ENCODE data around the gene RHBDL3. TPM values are rescaled to one million over a fixed set of nuclear protein-coding genes. Genes with fewer than 3 reads are reported as not detected.
"Not testable (repeated sequence)": the region's sequence is repeated elsewhere in the genome, so short reads cannot be mapped to it uniquely, and the experiment has no call there.

RHBDL3 gene
- total RNA-seq, 2 donors from 2014 or later, result 0.14 TPM; not detected in 1

GRCh38 chr17:32302860-32303649 is 37.4 kb downstream of the RHBDL3 start:
- ATAC-seq (no peak), DNase-seq (ENCODE audit: low spot score in 2 of 2) (no peak)
- Mint-ChIP-seq H3K9me3 (no peaks in the 10 kb centered on the region), H3K27ac (no peak overlapping the region), H3K36me3 (no peaks in the 10 kb centered on the region)

GRCh38 chr17:32303781-32304288 is 38.2 kb downstream of the RHBDL3 start:
- Mint-ChIP-seq H3K36me3 (no peaks in the 10 kb centered on the region), H3K27ac (no peak overlapping the region), H3K9me3 (no peaks in the 10 kb centered on the region)

GRCh38 chr17:32305049-32305448 is 39.4 kb downstream of the RHBDL3 start:
- no peaks in the 10 kb centered on the region for H3K9me3 Mint-ChIP-seq
- ATAC-seq (no peak), DNase-seq (ENCODE audit: low spot score in 2 of 2) (no peak)
- no peak overlapping the region for H3K27ac Mint-ChIP-seq
- no peaks in the 10 kb centered on the region for H3K36me3 Mint-ChIP-seq

More at GRCh38 chr17:32303781-32304288, 38.2 kb downstream of the RHBDL3 start:
- no peak for DNase-seq (ENCODE audit: low spot score in 2 of 2)
- ATAC-seq, result no peak

DNA sequence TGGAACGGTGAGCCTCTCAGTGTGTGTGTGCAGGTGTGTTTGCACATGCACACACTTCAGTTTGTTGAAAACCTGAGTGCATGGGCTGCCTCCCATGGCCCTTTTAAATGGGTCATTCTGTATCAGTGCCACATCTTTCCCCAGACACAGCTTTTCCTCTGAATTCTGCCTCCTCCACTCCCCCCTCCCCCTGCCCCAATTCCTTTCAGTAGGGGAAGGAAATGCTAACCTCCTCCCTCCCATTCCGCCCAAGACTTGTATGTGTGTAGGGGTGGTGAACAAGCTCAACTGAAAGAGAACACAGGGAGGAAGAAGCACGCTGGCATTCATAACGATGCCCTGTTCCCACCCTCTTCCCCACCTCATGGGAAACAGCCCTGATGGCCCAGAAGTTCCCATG is 42.0 kb downstream of the RHBDL3 start:
- Mint-ChIP-seq H3K27ac (no peak overlapping the region), H3K9me3 (no peaks in the 10 kb centered on the region), H3K36me3 (no peaks in the 10 kb centered on the region)
- DNase-seq (ENCODE audit: low spot score in 2 of 2), result no peak
- ATAC-seq, result no peak

DNA sequence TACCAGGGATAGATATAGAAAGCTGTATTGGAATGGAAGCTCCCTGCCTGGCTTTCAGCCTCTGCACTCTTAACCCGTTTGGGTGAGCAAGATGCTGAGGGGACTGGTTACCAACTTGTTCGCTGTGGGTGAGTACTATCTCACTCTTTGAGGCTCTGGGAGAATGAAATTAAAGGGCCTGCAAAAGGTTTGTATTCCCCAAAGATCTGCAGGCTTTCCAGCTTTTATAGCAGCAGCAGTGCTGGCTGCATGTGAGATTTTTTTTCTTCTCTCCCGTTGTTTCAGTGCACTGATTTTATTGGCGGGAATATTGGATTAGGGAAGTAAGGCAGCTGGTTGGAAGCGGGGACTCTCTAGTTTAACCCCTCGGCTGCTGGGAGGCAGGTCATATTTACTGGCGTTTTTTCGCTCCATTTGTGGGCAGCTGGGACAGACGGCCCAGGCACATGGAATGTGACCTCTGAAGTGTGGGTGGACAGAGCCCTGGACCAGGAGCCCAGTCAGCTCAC is 45.5 kb downstream of the RHBDL3 start:
- ATAC-seq, result no peak
- no peaks in the 10 kb centered on the region for H3K9me3 Mint-ChIP-seq
- no peak overlapping the region for H3K27ac Mint-ChIP-seq
- no peak for DNase-seq (ENCODE audit: low spot score in 2 of 2)
- no peaks in the 10 kb centered on the region for H3K36me3 Mint-ChIP-seq

- no peaks in the 10 kb centered on the region for H3K9me3 Mint-ChIP-seq
- no peak for DNase-seq (ENCODE audit: low spot score in 2 of 2)
- no peaks in the 10 kb centered on the region for H3K36me3 Mint-ChIP-seq
- H3K27ac Mint-ChIP-seq, result no peak overlapping the region
- no peak for ATAC-seq
These were observed 49.0 kb downstream of the RHBDL3 start for GRCh38 chr17:32314636-32315035.

DNA sequence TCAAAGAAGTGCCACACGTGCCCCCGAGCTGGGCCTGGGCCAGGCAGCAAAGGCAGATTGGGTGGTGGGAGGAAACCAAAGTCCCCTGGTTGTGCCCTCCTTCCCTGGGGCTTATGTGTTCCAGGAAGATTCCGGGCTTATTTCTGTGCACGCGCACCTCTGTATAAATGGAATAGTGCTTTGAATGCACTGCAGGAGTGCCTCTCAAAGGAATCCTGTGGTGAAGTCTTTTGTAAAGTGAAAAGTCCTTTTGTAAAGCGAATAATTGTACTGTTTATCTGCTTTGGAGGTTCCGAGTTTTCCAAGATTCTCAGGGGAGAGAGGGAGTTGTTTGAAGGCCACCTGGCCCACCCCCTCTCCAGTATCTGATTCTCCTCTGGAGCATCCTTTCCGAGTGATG is 49.5 kb downstream of the RHBDL3 start:
- Mint-ChIP-seq H3K36me3 (no peaks in the 10 kb centered on the region), H3K9me3 (no peaks in the 10 kb centered on the region), H3K27ac (no peak overlapping the region)
- DNase-seq (ENCODE audit: low spot score in 2 of 2), result no peak
- no peak for ATAC-seq

DNA sequence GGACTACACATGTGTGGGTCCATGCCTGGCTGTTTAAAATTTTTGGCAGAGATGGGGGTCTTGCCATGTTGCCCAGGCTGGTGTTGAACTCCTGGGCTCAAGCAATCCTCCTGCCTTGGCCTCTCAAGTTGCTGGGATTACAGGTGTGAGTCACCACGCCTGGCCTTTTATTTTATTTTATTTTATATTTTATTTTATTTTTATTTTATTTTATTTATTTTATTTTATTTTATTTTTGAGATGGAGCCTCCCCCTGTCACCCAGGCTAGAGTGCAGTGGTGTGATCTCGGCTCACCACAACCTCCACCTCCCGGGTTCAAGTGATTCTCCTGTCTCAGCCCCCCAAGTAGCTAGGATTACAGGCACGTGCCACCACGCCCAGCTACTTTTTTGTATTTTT is 51.0 kb downstream of the RHBDL3 start:
- H3K27ac Mint-ChIP-seq; H3K36me3 Mint-ChIP-seq; ATAC-seq; H3K9me3 Mint-ChIP-seq; DNase-seq (ENCODE audit: low spot score in 2 of 2): not testable (repeated sequence)

GRCh38 chr17:32317353-32317752 is 51.7 kb downstream of the RHBDL3 start:
- H3K27ac Mint-ChIP-seq, result no peak overlapping the region
- H3K9me3 Mint-ChIP-seq, result no peaks in the 10 kb centered on the region
- no peaks in the 10 kb centered on the region for H3K36me3 Mint-ChIP-seq
- no peak for DNase-seq (ENCODE audit: low spot score in 2 of 2)
- ATAC-seq, result no peak

DNA sequence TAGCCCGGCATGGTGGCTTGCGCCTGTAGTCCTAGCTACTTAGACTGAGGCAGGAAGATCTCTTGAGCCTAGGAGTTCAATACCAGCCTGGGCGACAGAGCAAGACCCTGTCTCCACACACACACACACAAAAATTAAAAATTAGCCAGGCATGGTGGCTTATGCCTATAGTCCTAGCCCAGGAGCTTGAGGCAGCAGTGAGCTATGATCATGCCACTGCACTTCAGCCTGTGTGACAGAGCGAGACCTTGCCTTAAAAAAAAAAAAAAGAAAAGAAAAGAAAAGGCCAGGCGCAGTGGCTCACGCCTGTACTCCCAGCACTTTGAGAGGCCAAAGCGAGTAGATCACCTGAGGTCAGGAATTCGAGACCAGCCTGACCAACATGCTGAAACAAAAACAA is 52.4 kb downstream of the RHBDL3 start:
- Mint-ChIP-seq H3K27ac (no peak overlapping the region), H3K36me3 (no peaks in the 10 kb centered on the region), H3K9me3 (no peaks in the 10 kb centered on the region)
- ATAC-seq, result no peak
- DNase-seq (ENCODE audit: low spot score in 2 of 2), result no peak

GRCh38 chr17:32319548-32319905 is 53.9 kb downstream of the RHBDL3 start:
- H3K36me3 Mint-ChIP-seq, result no peaks in the 10 kb centered on the region
- no peak overlapping the region for H3K27ac Mint-ChIP-seq
- DNase-seq (ENCODE audit: low spot score in 2 of 2), result peak; percentile 80 to 87
- ATAC-seq, result peak; percentile 88 to 93
- H3K9me3 Mint-ChIP-seq, result no peaks in the 10 kb centered on the region

- H3K9me3 Mint-ChIP-seq; H3K36me3 Mint-ChIP-seq; DNase-seq (ENCODE audit: low spot score in 2 of 2); H3K27ac Mint-ChIP-seq; ATAC-seq: not testable (repeated sequence)
These were observed 54.4 kb downstream of the RHBDL3 start for GRCh38 chr17:32320080-32320479.

- H3K9me3 Mint-ChIP-seq, result no peaks in the 10 kb centered on the region
- H3K27ac Mint-ChIP-seq, result no peak overlapping the region
- no peaks in the 10 kb centered on the region for H3K36me3 Mint-ChIP-seq
- ATAC-seq (no peak), DNase-seq (ENCODE audit: low spot score in 2 of 2) (no peak)
These were observed 55.2 kb downstream of the RHBDL3 start for GRCh38 chr17:32320847-32321246.

DNA sequence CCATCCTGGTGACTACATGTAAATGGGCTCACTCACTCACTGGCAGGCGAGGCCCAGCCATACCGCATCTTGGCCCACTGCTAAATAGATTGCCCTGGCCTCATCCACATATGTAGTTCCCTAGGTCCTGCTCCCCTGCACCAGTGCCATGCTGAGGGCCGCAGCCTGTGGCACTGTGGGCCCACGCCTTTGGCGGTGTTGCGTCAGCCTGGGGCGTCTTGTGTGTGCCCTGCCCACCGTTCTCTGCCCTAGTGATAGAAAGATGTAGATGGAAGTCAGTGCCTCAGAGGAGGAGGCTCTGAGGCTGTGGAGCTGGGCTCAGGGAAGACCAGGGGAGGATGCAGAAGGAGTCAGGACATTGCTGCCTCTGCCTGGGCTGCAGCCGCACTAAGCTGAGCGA is 57.4 kb downstream of the RHBDL3 start:
- no peaks in the 10 kb centered on the region for H3K36me3 Mint-ChIP-seq
- no peak for DNase-seq (ENCODE audit: low spot score in 2 of 2)
- H3K9me3 Mint-ChIP-seq, result no peaks in the 10 kb centered on the region
- H3K27ac Mint-ChIP-seq, result peak overlapping the region in 1 of 2 donors; percentile 58
- ATAC-seq, result no peak

- H3K36me3 Mint-ChIP-seq, result no peaks in the 10 kb centered on the region
These were observed 58.3 kb downstream of the RHBDL3 start for GRCh38 chr17:32323811-32324491.

DNA sequence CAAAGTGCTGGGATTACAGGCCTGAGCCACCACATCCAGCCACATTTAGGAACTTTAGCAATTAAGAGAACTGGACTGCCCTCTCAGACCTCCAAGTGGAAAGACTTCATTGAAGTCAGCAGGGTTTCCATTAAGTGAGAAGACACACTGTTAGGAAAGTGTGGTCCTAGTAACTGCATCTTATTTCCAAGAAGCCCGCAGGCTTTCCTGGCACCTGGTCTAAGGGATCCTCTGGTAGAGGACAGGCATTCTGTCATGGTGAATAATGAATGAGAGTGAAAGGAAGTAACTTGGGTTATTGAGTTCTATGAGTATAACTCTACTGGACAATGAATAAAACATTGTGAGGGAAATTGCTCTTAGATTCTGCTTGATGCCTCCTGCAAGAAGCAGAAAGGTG is 62.3 kb downstream of the RHBDL3 start:
- Mint-ChIP-seq H3K36me3 (no peaks in the 10 kb centered on the region), H3K27ac (no peak overlapping the region), H3K9me3 (no peaks in the 10 kb centered on the region)
- ATAC-seq (no peak), DNase-seq (ENCODE audit: low spot score in 2 of 2) (no peak)

More at GRCh38 chr17:32323811-32324491, 58.3 kb downstream of the RHBDL3 start:
- peak overlapping the region in 1 of 2 donors; percentile 58 for H3K27ac Mint-ChIP-seq
- H3K9me3 Mint-ChIP-seq, result no peaks in the 10 kb centered on the region
- ATAC-seq (peak; percentile 60 to 85), DNase-seq (ENCODE audit: low spot score in 2 of 2) (peak in 1 of 2 donors; percentile 23)

DNA sequence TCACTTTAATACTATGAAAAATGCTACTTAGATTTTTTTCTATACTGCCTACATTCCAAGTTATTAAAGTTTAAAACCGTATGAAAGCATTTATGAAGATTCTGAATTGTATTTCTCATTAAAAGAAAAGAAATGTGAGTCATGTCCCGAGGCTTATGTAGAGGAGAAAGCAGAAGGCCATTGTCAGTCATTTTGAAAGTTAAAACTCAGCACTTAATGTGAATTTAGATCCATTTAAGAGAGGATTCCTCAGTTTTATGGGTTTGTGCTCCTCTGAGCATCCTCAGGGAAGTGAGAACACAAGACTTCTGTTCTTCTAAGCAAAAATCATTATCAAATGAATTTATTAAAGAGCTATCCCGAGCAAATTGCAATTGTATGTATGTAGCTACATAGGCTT is 64.5 kb downstream of the RHBDL3 start:
- H3K9me3 Mint-ChIP-seq, result no peaks in the 10 kb centered on the region
- H3K36me3 Mint-ChIP-seq, result no peaks in the 10 kb centered on the region
- ATAC-seq, result peak in 1 of 2 donors; percentile 24
- no peak for DNase-seq (ENCODE audit: low spot score in 2 of 2)
- H3K27ac Mint-ChIP-seq, result no peak overlapping the region
